Astrocyte of the spinal cord (primary cell): Measurements from ENCODE around the gene SMAD2.
"Not testable (repeated sequence)": the region's sequence is repeated elsewhere in the genome, so short reads cannot be mapped to it uniquely, and the experiment has no call there.

ENCODE experiments used
- DNase-seq: peaks from one replicate; pipeline ENCODE4 v3.0.0; 2011; ENCODE audit warnings: low read depth, low spot score
- H3K4me3 ChIP-seq: 2 replicates; pipeline ENCODE4 v1.5.1; 2011; ENCODE audit warnings: low read depth, mild to moderate bottlenecking, low read length, moderate library complexity
- CTCF ChIP-seq: IDR thresholded peaks from 2 replicates; pipeline ENCODE4 v1.5.1; 2012; ENCODE audit warnings: low read depth, mild to moderate bottlenecking, low read length, inconsistent platforms
- in situ Hi-C: cut with HindIII; loops from 2 replicates; pipeline ENCODE4 v1.10.0; 2017; ENCODE audit warnings: low sequenced_read_pairs

SMAD2 gene

GRCh38 chr18:47829831-47830230 is 100.6 kb downstream of the SMAD2 start:
- no peak for DNase-seq

GRCh38 chr18:47828031-47828430 is 102.4 kb downstream of the SMAD2 start:
- in situ Hi-C loops, H3K4me3 ChIP-seq, DNase-seq: not testable (repeated sequence)

More at GRCh38 chr18:47829831-47830230, 100.6 kb downstream of the SMAD2 start:
- H3K4me3 ChIP-seq: no peak overlapping the region
- TF ChIP-seq CTCF: no peak
- in situ Hi-C loops: no loop called here

- in situ Hi-C loops: no loop called here
- TF ChIP-seq CTCF: no peak
- no peak for DNase-seq
- no peak overlapping the region for H3K4me3 ChIP-seq
Measured at GRCh38 chr18:47826157-47827074, 104.0 kb downstream of the SMAD2 start.

GRCh38 chr18:47821314-47821713 is 109.1 kb downstream of the SMAD2 start:
- DNase-seq: no peak
- no peak for TF ChIP-seq CTCF
- no peak overlapping the region for H3K4me3 ChIP-seq
- in situ Hi-C loops: no loop called here

GRCh38 chr18:47817795-47818077 is 112.7 kb downstream of the SMAD2 start:
- DNase-seq: no peak
- no peak overlapping the region for H3K4me3 ChIP-seq
- no peak for TF ChIP-seq CTCF
- in situ Hi-C loops: no loop called here

GRCh38 chr18:47817017-47817794 is 113.3 kb downstream of the SMAD2 start:
- in situ Hi-C loops: no loop called here
- H3K4me3 ChIP-seq: no peak overlapping the region
- no peak for TF ChIP-seq CTCF
- DNase-seq: no peak
